Body of pancreas (tissue), 4 donors: ENCODE data around the gene C11orf86. TPM values are rescaled to one million over a fixed set of nuclear protein-coding genes. Genes with fewer than 3 reads are reported as not detected.

Source experiments
- ATAC-seq: fragments of 150-250 bp; one replicate; pipeline ENCODE4 v1.9.1; 2016
- DNase-seq, 4 donors: peaks; one replicate each; pipeline ENCODE4 v3.0.0-alpha.2; 2019
- H3K27ac ChIP-seq, 4 donors: fragments of 200-600 bp; sonication (generic); 1 replicate in 3 of 4; 2 replicates in 1 of 4; pipeline versions ENCODE4 v1.5.1 to v1.6.1; 2016 to 2019; ENCODE audit warnings: mild to moderate bottlenecking in 1 of 4, mixed read lengths in 1 of 4, moderate library complexity in 1 of 4
- H3K27me3 ChIP-seq, 2 donors: fragments of 200-600 bp; sonication (generic); one replicate each; pipeline ENCODE4 v1.6.0; 2016; ENCODE audit warnings: mild to moderate bottlenecking in 1 of 2
- H3K36me3 ChIP-seq, 2 donors: fragments of 200-600 bp; sonication (generic); replicated peaks in 1 of 2; 2 replicates each; pipeline ENCODE4 v1.5.1; 2016; ENCODE audit warnings: low read depth in 2 of 2; ENCODE audit not compliant: insufficient read depth in 1 of 2
- H3K4me1 ChIP-seq: fragments of 200-600 bp; sonication (generic); one replicate; pipeline ENCODE4 v1.6.0; 2016
- H3K4me3 ChIP-seq, 2 donors: fragments of 200-600 bp; sonication (generic); 1 replicate in 1 of 2; 2 replicates in 1 of 2; pipeline ENCODE4 v1.5.1; 2016 to 2019
- H3K9me3 ChIP-seq, 3 donors: fragments of 200-600 bp; sonication (generic); 1 replicate in 2 of 3; 2 replicates in 1 of 3; pipeline ENCODE4 v1.5.1; 2016
- POLR2A ChIP-seq, 3 donors: fragments of 450-650 bp; IDR thresholded peaks; one replicate each; pipeline ENCODE4 v1.6.1; 2016; ENCODE audit warnings: antibody characterized with exemption in 3 of 3, mild to moderate bottlenecking in 2 of 3
- WGBS, 2 donors: methylation state at CpG; one replicate each; pipeline ENCODE4 v1.1.5; 2017; 5-methylcytosine and 5-hydroxymethylcytosine counted together
- intact Hi-C: fragments of 100-400 bp; cut with DNase I; formaldehyde crosslinking; loops from one replicate; pipeline ENCODE4 v1.15.1; 2023
- total RNA-seq, 2 donors: library from RNA; depleted of rRNA; stranded (reverse); fragments of >200 nt; gene quantifications; one replicate each; pipeline ENCODE4 v1.1.0, GENCODE V29; 2016
- TF ChIP-seq, protein P1 (sequence below), 7 experiments: fragments of 450-650 bp in 4 of 7; fragments of 200-600 bp in 3 of 7; sonication (generic) in 3 of 7; IDR thresholded peaks; one replicate each; pipeline ENCODE4 v1.5.1; 2016 to 2019; ENCODE audit warnings: antibody characterized with exemption in 7 of 7

Gene C11orf86
- total RNA-seq, 2 donors from 2014 or later: not detected

DNA sequence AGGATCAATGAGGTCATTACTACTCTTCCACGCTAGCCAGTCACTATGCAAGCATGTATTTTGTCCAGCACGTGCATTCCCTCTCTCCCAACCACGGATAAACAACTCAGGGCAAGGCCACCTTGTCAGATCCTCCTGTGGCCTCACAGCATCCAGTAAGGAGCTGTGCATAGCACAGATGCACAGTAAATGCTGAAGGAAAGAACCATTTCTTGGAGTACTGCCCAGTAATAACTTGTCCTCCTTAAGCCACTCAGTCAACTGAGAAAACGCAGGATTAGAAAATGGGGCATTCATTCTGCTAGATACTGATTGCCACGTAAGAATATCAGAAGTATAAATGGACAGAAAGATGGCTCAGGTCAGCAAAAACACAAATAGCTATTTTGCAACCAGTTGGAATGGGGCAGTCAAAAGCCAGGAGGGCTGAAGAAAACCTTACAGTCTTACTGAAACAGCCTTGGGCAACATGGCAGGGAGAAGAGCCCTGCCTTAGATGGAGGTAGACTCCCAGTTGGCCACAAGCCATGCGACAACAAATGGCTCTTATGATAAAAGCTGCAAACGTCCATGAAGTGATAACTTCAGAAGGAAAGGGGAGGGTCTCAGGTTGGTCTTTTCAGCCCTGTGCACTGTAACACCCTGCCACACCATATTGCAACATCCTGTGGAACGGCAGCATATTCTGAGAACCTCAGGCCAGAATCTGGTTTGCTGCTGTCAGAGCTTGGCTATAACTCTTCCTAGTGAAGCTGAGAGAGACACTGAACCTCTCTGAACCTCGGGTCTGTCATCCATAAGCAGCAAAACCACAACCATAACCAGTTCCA is 39.9 kb upstream of the C11orf86 start:
- intact Hi-C loops: no loop called here
- H3K9me3 ChIP-seq: no peaks in the 10 kb centered on the region
- 66 to 71% methylated on average over 9 of the region's 9 CpGs for WGBS, 2 donors
- DNase-seq: no peak
- ATAC-seq: no peak
- TF ChIP-seq, protein P1, sequence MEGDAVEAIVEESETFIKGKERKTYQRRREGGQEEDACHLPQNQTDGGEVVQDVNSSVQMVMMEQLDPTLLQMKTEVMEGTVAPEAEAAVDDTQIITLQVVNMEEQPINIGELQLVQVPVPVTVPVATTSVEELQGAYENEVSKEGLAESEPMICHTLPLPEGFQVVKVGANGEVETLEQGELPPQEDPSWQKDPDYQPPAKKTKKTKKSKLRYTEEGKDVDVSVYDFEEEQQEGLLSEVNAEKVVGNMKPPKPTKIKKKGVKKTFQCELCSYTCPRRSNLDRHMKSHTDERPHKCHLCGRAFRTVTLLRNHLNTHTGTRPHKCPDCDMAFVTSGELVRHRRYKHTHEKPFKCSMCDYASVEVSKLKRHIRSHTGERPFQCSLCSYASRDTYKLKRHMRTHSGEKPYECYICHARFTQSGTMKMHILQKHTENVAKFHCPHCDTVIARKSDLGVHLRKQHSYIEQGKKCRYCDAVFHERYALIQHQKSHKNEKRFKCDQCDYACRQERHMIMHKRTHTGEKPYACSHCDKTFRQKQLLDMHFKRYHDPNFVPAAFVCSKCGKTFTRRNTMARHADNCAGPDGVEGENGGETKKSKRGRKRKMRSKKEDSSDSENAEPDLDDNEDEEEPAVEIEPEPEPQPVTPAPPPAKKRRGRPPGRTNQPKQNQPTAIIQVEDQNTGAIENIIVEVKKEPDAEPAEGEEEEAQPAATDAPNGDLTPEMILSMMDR (IDR thresholded peaks at IDR 0.05): no peak
- TF ChIP-seq POLR2A (IDR thresholded peaks at IDR 0.05): no peak
- no peak overlapping the region for H3K4me3 ChIP-seq
- no peaks in the 10 kb centered on the region for H3K27me3 ChIP-seq
- H3K27ac ChIP-seq: no peak overlapping the region
- no peaks in the 10 kb centered on the region for H3K36me3 ChIP-seq
- H3K4me1 ChIP-seq: peaks cover 4% of the 10 kb centered on the region

DNA sequence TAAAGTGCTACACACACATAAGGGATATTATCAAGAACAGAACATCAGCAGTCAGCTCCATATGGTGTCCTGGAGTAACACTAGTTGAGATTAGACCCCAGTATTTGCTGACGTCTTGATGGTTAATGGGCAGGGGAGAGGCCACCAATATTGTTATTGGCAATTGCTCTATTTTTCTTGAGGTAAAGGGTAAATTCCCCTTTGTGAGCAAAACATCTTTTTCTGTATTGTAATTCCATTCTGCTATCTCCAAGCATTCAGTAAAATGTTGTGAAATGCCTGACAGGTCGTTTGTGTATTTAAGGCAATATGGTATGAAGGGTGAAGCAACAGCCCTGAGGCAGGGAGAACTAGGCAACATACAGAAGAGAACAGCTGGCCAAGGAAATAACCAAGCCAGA is 38.8 kb upstream of the C11orf86 start:
- no peak overlapping the region for H3K27ac ChIP-seq
- intact Hi-C loops: no loop called here
- H3K4me3 ChIP-seq: no peak overlapping the region
- no peaks in the 10 kb centered on the region for H3K27me3 ChIP-seq
- no peak for ATAC-seq
- TF ChIP-seq, protein P1 (IDR thresholded peaks at IDR 0.05): no peak
- TF ChIP-seq POLR2A (IDR thresholded peaks at IDR 0.05): no peak
- 45 to 65% methylated on average over 2 of the region's 2 CpGs for WGBS, 2 donors
- no peaks in the 10 kb centered on the region for H3K9me3 ChIP-seq
- no peaks in the 10 kb centered on the region for H3K36me3 ChIP-seq
- H3K4me1 ChIP-seq: peaks cover 4% of the 10 kb centered on the region
- DNase-seq: no peak

DNA sequence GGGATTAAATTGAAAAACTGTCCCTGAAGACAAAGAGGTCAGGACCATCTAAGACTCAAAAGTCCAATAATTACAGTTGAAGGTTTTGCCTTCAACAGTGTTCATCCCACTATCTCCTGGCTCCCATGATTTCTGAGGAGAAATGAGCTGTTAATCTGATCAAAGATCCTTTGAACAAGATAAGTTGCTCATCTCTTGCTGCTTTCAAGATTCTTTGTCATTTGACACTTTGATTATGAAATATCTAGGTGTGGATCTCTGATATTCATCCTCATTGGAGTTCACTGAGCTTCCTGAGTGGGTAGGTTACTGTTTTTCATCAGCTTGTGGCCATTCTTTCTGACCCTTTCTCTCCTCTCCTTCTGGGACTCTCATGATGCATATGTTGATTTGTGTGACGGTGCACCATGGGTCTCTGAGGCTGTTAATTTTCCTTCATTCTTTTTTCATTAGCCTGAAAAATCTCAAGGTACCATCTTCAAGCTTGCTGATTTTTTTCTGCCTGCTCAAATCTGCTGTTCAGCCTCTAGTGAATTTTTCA is 37.8 kb upstream of the C11orf86 start:
- 89 to 100% methylated on average over 1 of the region's 1 CpG for WGBS, 2 donors
- DNase-seq (no peak), ATAC-seq (no peak)
- intact Hi-C loops: no loop called here
- H3K4me1 ChIP-seq: no peaks in the 10 kb centered on the region
- no peak overlapping the region for H3K4me3 ChIP-seq
- H3K27me3 ChIP-seq: no peaks in the 10 kb centered on the region
- H3K27ac ChIP-seq: no peak overlapping the region
- H3K9me3 ChIP-seq: no peaks in the 10 kb centered on the region
- no peaks in the 10 kb centered on the region for H3K36me3 ChIP-seq
- TF ChIP-seq POLR2A (IDR thresholded peaks at IDR 0.05): no peak
- TF ChIP-seq, protein P1 (IDR thresholded peaks at IDR 0.05): no peak

DNA sequence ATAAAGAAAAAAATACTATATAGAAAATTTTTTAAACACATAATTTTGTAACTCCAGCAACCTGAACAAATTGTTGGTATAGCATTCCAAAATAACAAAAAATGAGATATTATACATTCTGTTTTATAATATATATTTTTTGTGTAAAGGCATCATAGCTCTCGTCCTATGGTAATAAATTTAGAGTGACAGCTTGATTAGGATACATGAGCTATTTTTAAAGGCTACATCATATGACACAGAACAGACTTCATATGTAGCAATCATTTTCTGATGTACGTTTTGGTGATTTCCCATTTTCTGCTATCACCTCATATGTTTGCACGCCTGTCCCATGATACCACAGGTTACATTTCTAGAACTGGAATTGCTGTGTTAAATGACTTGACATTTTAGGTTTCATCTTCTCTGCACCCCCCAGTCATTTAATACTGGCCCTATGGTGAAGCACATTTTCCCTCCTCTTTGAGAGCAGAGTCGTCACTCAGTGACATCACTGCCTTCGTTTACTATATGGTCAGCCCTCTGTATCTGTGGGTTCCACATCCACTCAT is 36.4 kb upstream of the C11orf86 start:
- H3K4me3 ChIP-seq: no peak overlapping the region
- H3K27ac ChIP-seq: no peak overlapping the region
- ATAC-seq (no peak), DNase-seq (no peak)
- H3K36me3 ChIP-seq: no peaks in the 10 kb centered on the region
- H3K9me3 ChIP-seq: no peaks in the 10 kb centered on the region
- intact Hi-C loops: no loop called here
- WGBS, 2 donors: 90 to 91% methylated on average over 5 of the region's 5 CpGs
- H3K27me3 ChIP-seq: no peaks in the 10 kb centered on the region
- no peaks in the 10 kb centered on the region for H3K4me1 ChIP-seq
- no peak for TF ChIP-seq POLR2A (IDR thresholded peaks at IDR 0.05)
- TF ChIP-seq, protein P1 (IDR thresholded peaks at IDR 0.05): no peak
